ENCODE measurements around the gene CLRN1.
"Not testable (repeated sequence)": the region's sequence is repeated elsewhere in the genome, so short reads cannot be mapped to it uniquely, and the experiment has no call there.

Gene CLRN1

DNA sequence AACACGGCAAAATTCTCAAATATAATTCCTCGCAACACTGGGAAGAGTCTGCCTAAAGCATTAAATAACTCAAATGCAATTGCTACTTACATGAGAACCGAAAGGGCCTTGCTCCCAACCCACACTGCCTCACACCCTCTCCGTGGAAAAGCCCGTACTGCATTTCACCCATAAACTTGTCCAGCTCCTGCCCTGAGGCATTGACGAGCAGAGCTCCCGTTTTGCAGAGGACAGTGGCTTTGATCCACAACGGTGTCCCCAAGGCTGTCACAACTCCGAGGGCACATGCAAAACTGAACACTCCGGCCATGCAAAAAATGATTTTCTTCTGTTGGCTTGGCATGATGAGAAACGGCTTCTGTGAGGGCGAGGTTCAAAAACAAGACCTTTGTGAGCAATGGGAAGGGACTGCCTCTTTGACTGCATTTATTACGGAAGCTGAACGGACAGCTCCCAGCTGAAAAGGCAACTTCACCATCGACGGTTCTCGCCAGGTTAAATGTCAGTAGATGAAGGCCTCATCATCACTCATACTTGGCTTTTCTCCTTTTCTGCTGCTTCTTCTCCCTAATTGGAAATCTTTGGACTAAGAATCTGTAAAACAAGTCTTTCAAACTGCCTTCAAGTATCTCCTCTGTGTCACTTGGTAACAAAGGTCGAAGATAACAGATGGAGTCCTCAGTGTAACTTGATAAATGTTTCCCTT lies at the start of gene CLRN1:
TSS of gene CLRN1 (minus strand) at position 362 of the 706 bp plus-strand sequence. CDS start at position 343, 19 bp downstream.
- no peak for DNase-seq

DNA sequence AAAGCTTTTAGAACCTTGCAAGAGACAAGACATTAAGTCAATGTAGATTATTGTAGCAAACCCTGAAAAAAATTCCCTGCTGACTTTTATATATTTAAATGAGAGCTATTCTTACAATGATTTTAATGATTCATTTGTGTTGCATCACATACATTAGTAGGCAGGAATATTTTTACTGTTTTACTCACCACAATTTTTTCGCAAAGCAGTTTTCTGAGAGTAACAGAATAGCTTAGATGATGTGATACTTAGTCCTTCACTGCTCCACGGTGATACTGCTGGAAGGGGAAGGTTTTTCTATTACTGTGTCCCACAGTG lies 43.9 kb upstream of the CLRN1 start:
- no peak for DNase-seq

- DNase-seq = no peak
These were observed 43.4 kb upstream of the CLRN1 start for GRCh38 chr3:151015767-151016477.

- DNase-seq = no peak
These were observed 42.7 kb upstream of the CLRN1 start for GRCh38 chr3:151015181-151015580.

- DNase-seq = no peak
These were observed 42.0 kb upstream of the CLRN1 start for GRCh38 chr3:151014501-151015018.

DNA sequence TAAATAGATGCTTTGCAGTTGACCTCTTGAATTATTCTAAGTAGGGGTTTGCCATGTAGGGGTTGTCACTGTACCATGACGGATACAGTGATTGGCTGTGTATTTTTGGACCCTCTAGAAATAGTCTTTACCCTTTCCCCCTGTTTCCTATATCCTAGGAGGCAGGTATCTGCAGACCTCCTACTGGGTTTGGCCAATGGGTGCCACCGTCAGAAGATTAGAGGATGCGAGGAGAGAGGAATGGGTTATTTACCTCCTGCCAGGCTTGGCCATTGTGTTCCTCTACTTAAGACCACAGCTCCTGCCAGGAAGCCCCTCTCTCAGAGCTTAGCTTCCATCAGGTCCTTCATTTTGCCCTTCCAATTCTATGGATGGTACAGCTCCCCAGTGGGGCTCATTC lies 40.2 kb upstream of the CLRN1 start:
- no peak for DNase-seq

DNA sequence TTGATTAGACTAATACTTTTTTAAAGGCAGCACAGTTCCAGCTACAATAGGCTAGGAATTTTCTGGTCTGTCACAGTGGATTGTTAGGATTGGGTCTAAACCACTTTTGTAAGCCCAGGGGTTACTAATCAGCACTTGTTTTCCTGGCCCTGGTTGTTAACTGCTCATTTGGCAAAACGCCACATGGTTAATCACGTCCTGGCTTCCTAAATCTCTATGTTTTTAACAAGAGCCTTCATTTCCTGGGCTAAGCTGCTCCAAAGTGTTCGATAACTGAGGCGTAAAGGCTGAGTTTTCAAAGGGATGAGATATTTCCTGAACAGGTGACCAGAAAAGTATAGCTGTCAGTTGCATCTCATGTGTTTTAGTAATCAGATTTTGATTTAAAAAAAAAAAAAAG lies 38.9 kb upstream of the CLRN1 start:
- DNase-seq = no peak

GRCh38 chr3:151009981-151010380 lies 37.5 kb upstream of the CLRN1 start:
- no peak for DNase-seq

GRCh38 chr3:151009430-151009829 lies 36.9 kb upstream of the CLRN1 start:
- no peak for DNase-seq

DNA sequence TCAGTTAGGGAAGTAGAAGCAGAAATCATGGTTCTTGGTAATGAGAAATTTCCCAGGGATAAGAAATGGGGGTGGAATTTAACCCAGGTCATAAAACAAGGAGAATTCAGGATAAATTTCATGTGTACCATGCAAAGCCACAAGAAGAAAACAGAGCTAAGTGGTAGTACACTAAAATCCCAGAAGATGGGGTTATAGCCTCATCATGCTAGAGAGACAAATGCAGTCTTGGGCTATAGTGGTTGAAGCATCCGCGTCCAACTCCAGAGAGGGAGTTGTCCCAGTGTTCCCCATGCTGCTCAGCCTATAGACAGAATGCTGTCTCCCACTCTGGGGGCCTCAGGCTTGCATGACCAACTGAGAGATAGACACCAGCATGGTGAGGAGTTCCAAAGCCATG lies 36.2 kb upstream of the CLRN1 start:
- no peak for DNase-seq

DNA sequence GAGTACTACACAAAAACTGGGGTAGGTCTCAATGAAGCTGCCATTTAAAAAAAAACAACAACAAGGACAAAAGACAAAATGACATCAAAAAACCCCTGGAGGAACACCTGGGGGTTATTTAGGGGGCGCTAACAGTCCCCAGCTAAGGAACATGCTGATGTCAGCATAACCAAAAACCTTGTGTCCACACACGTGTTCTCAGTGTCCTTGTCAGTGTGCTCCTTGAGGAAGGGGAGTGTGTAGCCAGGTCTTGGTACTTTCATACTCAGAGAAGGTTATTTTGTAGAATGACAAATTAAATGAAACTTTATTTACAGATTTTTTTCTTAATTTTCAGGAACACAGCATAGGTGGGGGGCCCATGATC lies 31.2 kb upstream of the CLRN1 start:
- no peak for DNase-seq

GRCh38 chr3:151003029-151003767 lies 30.7 kb upstream of the CLRN1 start:
- DNase-seq = no peak

GRCh38 chr3:151002003-151002981 lies 29.8 kb upstream of the CLRN1 start:
- DNase-seq = no peak

DNA sequence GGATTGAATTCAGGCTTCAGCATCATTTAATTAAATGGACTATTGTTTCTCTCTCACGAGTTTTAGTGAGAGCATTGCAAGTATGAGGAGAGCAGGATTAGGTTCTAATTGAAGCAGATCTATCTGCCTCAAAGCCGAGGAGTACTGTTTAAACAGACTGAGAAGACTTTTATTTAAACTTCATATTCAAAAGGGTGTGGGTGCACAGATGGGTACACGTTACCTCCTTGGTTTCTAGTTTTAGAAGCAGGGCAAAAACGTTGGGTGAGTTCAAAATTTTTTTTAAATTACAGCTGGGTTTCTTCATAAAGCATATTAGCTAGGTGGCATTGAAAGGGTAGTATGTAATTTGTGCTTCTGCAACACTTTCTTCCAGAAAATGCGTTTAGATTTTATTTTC lies 26.5 kb upstream of the CLRN1 start:
- no peak for DNase-seq

GRCh38 chr3:150996731-150997130 lies 24.2 kb upstream of the CLRN1 start:
- DNase-seq = no peak

DNA sequence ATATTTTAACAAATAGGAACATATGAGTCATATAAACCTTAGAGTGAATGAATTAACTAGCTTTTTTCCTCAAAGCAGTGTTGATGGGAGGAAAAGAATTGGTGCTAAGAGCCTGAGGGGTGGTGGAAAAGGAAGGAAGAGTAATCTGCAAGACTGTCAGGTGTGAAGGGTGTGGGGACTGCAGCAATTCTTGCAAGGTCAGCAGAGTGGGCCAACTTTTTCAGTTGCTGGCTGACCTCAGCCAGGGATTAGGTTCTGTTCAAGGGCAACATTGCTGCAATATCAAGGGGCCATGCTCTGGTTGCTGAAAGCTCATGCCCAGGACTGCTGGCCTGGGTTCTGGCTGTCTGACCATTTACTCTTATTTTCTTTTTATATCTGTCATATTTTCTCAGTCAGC lies 23.0 kb upstream of the CLRN1 start:
- DNase-seq = no peak

DNA sequence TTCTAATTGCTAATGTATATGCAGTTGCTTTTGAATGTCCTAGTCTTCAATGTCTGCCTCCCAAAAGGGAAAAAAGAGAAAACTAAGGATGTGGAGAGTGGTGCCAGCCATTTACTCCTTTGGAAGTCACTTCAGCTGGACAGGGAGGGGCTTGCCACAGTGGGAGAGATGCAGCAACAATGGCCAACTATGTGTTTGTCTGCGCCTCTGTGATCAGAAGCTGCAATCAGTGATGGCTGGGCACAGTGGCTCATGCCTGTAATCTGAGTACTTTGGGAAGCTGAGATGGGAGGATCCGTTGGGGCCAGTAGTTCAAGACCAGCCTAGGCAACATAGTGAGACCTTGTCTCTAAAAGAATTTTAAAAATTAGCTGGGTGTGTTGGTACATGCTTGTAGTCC lies 16.7 kb upstream of the CLRN1 start:
- no peak for DNase-seq

GRCh38 chr3:150988395-150988794 lies 15.9 kb upstream of the CLRN1 start:
- DNase-seq = not testable (repeated sequence)

DNA sequence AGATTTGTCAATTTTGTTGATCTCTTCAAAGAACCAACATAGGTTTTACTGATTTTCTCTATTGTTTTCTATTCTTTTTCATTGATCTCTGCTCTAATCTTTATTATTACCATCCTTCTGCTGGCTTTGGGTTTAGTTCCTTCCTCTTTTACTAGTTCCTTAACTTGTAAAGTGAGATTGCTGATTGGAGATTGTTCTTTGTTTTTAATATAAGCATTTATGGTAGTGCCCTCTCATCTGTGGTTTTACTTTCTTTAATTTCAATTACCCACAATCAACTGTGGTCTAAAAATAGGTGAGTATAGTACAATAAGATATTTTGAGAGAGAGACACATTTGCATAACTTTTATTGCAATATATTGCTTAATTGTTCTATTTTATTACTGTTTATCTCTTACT lies 13.2 kb upstream of the CLRN1 start:
- DNase-seq = no peak

DNA sequence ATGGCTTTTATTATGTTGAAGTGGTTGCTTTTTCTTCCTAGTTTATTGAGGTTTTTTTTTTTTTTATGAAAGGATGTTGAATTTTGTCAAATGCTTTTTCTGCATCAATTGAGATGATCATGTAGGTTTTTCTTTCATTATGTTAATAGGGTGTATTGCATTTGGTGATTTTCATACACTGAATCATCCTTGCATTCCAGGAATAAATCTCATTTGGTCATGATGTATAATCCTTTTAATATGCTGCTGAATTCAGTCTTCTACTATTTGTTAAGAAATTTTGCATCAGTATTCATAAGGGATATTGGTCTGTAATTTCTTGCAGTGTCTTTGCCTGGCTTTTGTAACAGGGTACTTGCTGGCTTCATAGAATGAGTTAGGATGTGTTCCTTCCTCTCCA lies 11.5 kb upstream of the CLRN1 start:
- DNase-seq = no peak

GRCh38 chr3:150978566-150979148 lies 6.1 kb upstream of the CLRN1 start:
- no peak for DNase-seq

GRCh38 chr3:150975992-150976368 lies 3.5 kb upstream of the CLRN1 start:
- DNase-seq = no peak

Measured in NCI-H187 (cell line).